Nephron (organoid): ENCODE data around the gene FGL2.
A peak's percentile ranks its signal among the peaks of the same experiment; 100 is the strongest.

Experiments
- H3K27ac Mint-ChIP-seq, 3 experiments: 2 replicates each; pipeline ENCODE4 v1.8.0; 2020; ENCODE audit warnings: mixed read lengths in 3 of 3, mild to moderate bottlenecking in 2 of 3, moderate library complexity in 1 of 3
- H3K27me3 Mint-ChIP-seq: 2 replicates; pipeline ENCODE4 v1.8.0; 2021; ENCODE audit warnings: low read depth, mild to moderate bottlenecking, moderate library complexity, mixed read lengths
- H3K36me3 Mint-ChIP-seq: 2 replicates; pipeline ENCODE4 v1.8.0; 2020; ENCODE audit warnings: low read depth, mixed read lengths
- H3K4me1 Mint-ChIP-seq: 2 replicates; pipeline ENCODE4 v1.8.0; 2020; ENCODE audit warnings: mixed read lengths
- H3K4me3 Mint-ChIP-seq, 3 experiments: 2 replicates each; pipeline ENCODE4 v1.8.0; 2020; ENCODE audit warnings: mild to moderate bottlenecking in 3 of 3, mixed read lengths in 3 of 3, moderate library complexity in 2 of 3
- H3K9me3 Mint-ChIP-seq: 2 replicates; pipeline ENCODE4 v1.8.0; 2020; ENCODE audit warnings: mixed read lengths
- CTCF ChIP-seq, 3 experiments: fragments of 200-600 bp; sonication (generic); IDR thresholded peaks; one replicate each; pipeline ENCODE4 v1.5.0; 2021; ENCODE audit warnings: antibody characterized with exemption in 3 of 3; ENCODE audit not compliant: unreplicated experiment in 3 of 3

FGL2 gene

GRCh38 chr7:77217474-77218185 lies 18.0 kb upstream of the FGL2 start:
- Mint-ChIP-seq H3K36me3 (peaks cover 18% of the 10 kb centered on the region), H3K4me1 (no peaks in the 10 kb centered on the region), H3K27ac (no peak overlapping the region), H3K27me3 (no peaks in the 10 kb centered on the region), H3K4me3 (no peak overlapping the region), H3K9me3 (peaks cover 4% of the 10 kb centered on the region)
- TF ChIP-seq CTCF (IDR thresholded peaks at IDR 0.05; ENCODE audit: unreplicated experiment in 3 of 3), result no peak

GRCh38 chr7:77216181-77216845 lies 16.7 kb upstream of the FGL2 start:
- Mint-ChIP-seq H3K4me1 (no peaks in the 10 kb centered on the region), H3K27me3 (no peaks in the 10 kb centered on the region)

GRCh38 chr7:77209479-77210139 lies 10.0 kb upstream of the FGL2 start:
- no peaks in the 10 kb centered on the region for H3K4me1 Mint-ChIP-seq
- no peak for TF ChIP-seq CTCF (IDR thresholded peaks at IDR 0.05; ENCODE audit: unreplicated experiment in 3 of 3)
- no peak overlapping the region for H3K27ac Mint-ChIP-seq
- peaks cover 22% of the 10 kb centered on the region for H3K36me3 Mint-ChIP-seq
- H3K27me3 Mint-ChIP-seq, result no peaks in the 10 kb centered on the region
- peaks cover 23% of the 10 kb centered on the region for H3K9me3 Mint-ChIP-seq
- H3K4me3 Mint-ChIP-seq, result no peak overlapping the region

More at GRCh38 chr7:77216181-77216845, 16.7 kb upstream of the FGL2 start:
- TF ChIP-seq CTCF (IDR thresholded peaks at IDR 0.05; ENCODE audit: unreplicated experiment in 3 of 3), result no peak
- H3K27ac Mint-ChIP-seq, result peak overlapping the region; percentile 11 to 85 (median 47)
- peaks cover 4% of the 10 kb centered on the region for H3K9me3 Mint-ChIP-seq
- H3K4me3 Mint-ChIP-seq, result no peak overlapping the region
- peaks cover 18% of the 10 kb centered on the region for H3K36me3 Mint-ChIP-seq

GRCh38 chr7:77208416-77208815 lies 8.8 kb upstream of the FGL2 start:
- Mint-ChIP-seq H3K9me3 (peaks cover 23% of the 10 kb centered on the region), H3K36me3 (peaks cover 22% of the 10 kb centered on the region), H3K4me1 (no peaks in the 10 kb centered on the region), H3K27me3 (no peaks in the 10 kb centered on the region), H3K4me3 (no peak overlapping the region), H3K27ac (no peak overlapping the region)
- no peak for TF ChIP-seq CTCF (IDR thresholded peaks at IDR 0.05; ENCODE audit: unreplicated experiment in 3 of 3)

GRCh38 chr7:77205706-77206105 lies 6.1 kb upstream of the FGL2 start:
- no peak overlapping the region for H3K27ac Mint-ChIP-seq
- H3K36me3 Mint-ChIP-seq, result peaks cover 17% of the 10 kb centered on the region
- H3K4me1 Mint-ChIP-seq, result peaks cover under 1% of the 10 kb centered on the region
- TF ChIP-seq CTCF (IDR thresholded peaks at IDR 0.05; ENCODE audit: unreplicated experiment in 3 of 3), result no peak
- H3K27me3 Mint-ChIP-seq, result peaks cover 2% of the 10 kb centered on the region
- no peak overlapping the region for H3K4me3 Mint-ChIP-seq
- H3K9me3 Mint-ChIP-seq, result peaks cover 19% of the 10 kb centered on the region
